Brain pericyte (primary cell): ENCODE data around the gene RNF31.

Source experiments
- DNase-seq: peaks from one replicate; pipeline ENCODE4 v3.0.0-alpha.2; 2012; ENCODE audit warnings: low read depth, low spot score

Gene RNF31

GRCh38 chr14:24116128-24116814, 31.0 kb upstream of the RNF31 start:
- no peak for DNase-seq

- no peak for DNase-seq
Measured at GRCh38 chr14:24117179-24117578, 30.1 kb upstream of the RNF31 start.

- no peak for DNase-seq
Measured at GRCh38 chr14:24119691-24120090, 27.6 kb upstream of the RNF31 start.

GRCh38 chr14:24121210-24121609, 26.1 kb upstream of the RNF31 start:
- DNase-seq, result no peak

GRCh38 chr14:24122416-24122815, 24.9 kb upstream of the RNF31 start:
- no peak for DNase-seq

GRCh38 chr14:24122898-24123297, 24.4 kb upstream of the RNF31 start:
- DNase-seq, result no peak

GRCh38 chr14:24123424-24124417, 23.6 kb upstream of the RNF31 start:
- no peak for DNase-seq

GRCh38 chr14:24126939-24127338, 20.4 kb upstream of the RNF31 start:
- DNase-seq, result no peak

GRCh38 chr14:24127673-24128072, 19.6 kb upstream of the RNF31 start:
- no peak for DNase-seq

GRCh38 chr14:24129410-24129998, 17.8 kb upstream of the RNF31 start:
- no peak for DNase-seq

- no peak for DNase-seq
Measured at GRCh38 chr14:24130380-24130716, 16.9 kb upstream of the RNF31 start, which contains the start of gene FITM1. Gene FITM1, plus strand, starts transcription at chr14:24130659. Its CDS starts 905 bp downstream, at chr14:24131564.

GRCh38 chr14:24130717-24131548, 16.4 kb upstream of the RNF31 start:
- DNase-seq, result no peak

GRCh38 chr14:24131549-24131966, 15.7 kb upstream of the RNF31 start:
- DNase-seq, result no peak

- no peak for DNase-seq
Measured at GRCh38 chr14:24132061-24132685, 15.1 kb upstream of the RNF31 start.

GRCh38 chr14:24132976-24133375, 14.3 kb upstream of the RNF31 start:
- DNase-seq, result no peak

- DNase-seq, result no peak
Measured at GRCh38 chr14:24133735-24134134, 13.6 kb upstream of the RNF31 start.

GRCh38 chr14:24135584-24135833, 11.8 kb upstream of the RNF31 start:
- DNase-seq, result no peak

GRCh38 chr14:24135834-24136683, 11.2 kb upstream of the RNF31 start, which contains the start of gene PSME1:
Gene PSME1, plus strand, starts transcription at chr14:24136194. Its CDS starts 69 bp downstream, at chr14:24136263.
- peak; percentile 71 for DNase-seq

- no peak for DNase-seq
Measured at GRCh38 chr14:24136684-24137528, 10.4 kb upstream of the RNF31 start.
